ENCODE measurements around the gene DIO1.

DNA sequence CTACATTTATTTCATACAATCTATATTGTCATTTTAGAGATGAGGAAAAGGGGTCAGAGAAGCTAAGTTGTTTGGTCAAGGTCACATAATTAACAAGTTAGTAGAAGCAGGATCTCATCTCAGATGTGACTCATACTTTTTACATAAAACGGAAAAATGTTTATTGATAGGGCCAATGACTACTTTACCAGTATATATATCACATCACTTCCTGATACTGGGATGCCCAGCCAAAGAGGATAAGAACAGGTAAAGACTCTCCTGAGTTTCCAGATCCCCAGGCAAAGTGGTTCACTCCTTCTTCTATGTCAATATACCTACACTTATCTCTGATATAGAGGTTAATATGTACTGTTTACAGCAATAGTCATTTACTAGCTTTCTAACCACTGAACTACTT is 25.4 kb upstream of the DIO1 start:
- TF ChIP-seq, protein P1, sequence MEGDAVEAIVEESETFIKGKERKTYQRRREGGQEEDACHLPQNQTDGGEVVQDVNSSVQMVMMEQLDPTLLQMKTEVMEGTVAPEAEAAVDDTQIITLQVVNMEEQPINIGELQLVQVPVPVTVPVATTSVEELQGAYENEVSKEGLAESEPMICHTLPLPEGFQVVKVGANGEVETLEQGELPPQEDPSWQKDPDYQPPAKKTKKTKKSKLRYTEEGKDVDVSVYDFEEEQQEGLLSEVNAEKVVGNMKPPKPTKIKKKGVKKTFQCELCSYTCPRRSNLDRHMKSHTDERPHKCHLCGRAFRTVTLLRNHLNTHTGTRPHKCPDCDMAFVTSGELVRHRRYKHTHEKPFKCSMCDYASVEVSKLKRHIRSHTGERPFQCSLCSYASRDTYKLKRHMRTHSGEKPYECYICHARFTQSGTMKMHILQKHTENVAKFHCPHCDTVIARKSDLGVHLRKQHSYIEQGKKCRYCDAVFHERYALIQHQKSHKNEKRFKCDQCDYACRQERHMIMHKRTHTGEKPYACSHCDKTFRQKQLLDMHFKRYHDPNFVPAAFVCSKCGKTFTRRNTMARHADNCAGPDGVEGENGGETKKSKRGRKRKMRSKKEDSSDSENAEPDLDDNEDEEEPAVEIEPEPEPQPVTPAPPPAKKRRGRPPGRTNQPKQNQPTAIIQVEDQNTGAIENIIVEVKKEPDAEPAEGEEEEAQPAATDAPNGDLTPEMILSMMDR (IDR thresholded peaks at IDR 0.05): no peak
- no peak for TF ChIP-seq POLR2AphosphoS5 (IDR thresholded peaks at IDR 0.05; ENCODE audit: low read depth, low read length)

Data from Panc1 (cell line).